Activated effector memory CD4-positive, alpha-beta T cell treated with Interleukin-2 at 50 U/mL for 16 hours (primary cell): ENCODE measurements around the gene CACNA2D3.

Experiments
- DNase-seq: peaks from one replicate; pipeline ENCODE4 v3.0.0-alpha.2; 2020

Gene CACNA2D3

DNA sequence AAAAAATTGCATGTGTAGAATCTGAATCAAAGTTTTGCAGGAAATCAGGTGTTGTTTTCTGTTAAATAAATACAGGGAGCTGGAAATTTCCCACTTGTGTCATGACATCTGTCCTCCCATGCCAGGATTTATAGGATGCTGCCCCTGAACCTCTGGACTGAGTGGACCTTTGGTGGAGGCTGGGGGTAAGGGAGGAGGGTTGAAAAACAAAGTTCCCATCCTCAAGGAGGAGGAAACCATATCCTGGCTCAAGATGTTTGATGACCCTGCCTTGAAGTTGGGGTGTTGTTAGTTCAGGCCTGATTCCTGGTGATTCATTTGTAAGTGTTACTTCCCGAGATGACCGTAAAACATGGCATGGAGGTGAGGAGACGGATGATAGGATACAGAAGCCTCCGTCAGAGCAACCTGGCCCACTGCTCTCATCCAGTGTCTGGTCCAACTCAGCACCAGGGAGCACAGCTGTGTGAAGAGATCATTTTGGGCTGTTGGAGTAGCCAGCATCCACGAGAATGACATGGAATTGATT lies 223.6 kb downstream of the CACNA2D3 start:
- no peak for DNase-seq

DNA sequence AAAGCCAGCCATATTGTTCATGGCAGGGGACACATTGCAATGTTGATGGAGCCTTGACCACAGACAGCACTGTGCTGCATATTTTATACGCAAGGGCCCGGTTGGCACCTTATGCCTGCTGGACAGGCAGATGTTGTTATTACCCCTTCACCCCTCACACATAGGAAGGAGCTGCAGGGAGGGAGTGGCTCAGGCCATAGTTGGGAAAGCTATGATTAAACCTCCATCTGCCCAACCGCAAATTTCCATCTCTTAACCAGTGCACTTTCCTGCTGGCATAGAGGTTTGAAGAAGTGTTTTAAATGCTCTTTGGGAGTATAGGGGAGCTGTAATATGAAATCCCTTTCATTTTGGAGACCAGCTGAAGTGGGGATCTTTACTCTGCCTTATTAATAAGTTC lies 224.7 kb downstream of the CACNA2D3 start:
- DNase-seq = no peak

DNA sequence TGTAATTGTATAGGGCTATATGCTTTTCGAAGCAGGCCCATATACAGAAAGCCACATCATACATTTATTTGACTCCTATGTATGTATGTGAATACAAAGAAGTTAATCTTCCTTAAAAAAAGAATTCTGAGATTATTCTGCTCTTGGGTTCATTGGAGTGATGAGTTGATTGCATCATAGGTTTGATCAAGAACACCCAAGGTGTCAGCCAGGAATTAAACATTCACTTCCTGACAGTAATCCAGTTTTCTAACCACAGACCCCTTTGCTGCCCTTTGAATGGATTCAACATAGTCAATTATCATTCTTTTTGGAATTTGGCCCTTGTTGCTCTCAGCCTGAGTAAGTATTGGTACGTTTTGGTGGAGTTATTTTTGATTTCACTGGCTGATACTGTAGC lies 225.6 kb downstream of the CACNA2D3 start:
- DNase-seq = no peak

DNA sequence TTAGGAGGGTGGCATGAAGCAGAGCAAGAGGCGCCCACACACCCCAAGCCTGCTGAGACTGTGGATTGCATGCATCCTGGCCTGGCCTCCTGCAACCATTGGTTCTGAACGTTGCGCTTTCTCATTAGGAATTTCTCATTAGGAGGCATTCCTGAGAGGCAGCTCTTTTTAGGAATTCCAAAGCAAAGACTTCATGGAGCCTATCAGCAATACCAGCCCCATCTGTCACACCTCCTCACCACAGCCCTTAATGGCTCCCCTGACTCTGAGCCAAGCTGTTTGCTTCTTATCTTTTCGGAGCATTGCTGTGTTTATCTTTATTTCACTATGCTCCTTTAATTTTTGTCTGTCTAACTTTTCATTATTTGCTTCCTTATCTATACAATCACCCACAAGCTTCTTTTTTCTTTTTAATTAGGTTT lies 226.9 kb downstream of the CACNA2D3 start:
- DNase-seq = no peak

DNA sequence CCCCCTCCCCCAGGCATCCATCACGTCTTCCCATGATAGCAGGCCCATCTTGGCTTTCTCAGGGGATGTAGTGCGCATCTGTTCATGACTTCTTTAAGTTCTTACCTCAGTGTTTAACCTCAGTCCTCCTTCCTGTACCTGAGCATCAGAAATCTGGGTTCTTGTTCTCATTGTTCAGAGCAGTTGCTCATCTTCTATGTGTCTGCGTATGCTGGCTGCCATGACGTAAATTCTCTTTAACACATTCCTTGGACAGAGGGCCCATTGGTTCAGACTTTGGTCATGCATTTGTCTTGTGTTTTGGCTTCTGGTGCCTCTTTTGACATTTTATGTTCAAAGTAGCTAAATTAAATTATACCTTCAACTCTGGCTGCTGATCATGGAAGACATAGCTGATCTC lies 227.3 kb downstream of the CACNA2D3 start:
- DNase-seq = no peak

GRCh38 chr3:54353546-54353945 lies 231.2 kb downstream of the CACNA2D3 start:
- DNase-seq = no peak

GRCh38 chr3:54353946-54354345 lies 231.6 kb downstream of the CACNA2D3 start:
- DNase-seq = no peak

DNA sequence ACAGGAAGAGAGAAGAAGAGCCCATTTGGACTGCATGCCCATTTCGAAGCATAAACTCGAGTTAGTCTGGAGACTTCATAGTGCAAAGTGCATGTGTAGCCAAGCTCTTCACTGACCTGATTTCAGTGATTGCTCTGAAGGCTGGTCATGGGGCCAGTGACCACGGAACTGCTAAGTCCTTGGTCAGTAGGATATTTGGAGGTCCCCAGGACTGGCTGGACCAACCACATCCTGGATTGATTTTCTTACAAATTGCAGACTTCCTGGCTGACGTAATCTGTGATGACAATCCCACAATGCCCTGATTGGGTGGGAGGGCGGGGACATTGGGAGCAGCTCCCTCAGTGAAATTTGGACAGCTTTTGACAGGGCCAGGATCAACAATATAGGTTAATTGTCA lies 233.4 kb downstream of the CACNA2D3 start:
- no peak for DNase-seq

- DNase-seq = no peak
These were observed 234.1 kb downstream of the CACNA2D3 start for GRCh38 chr3:54356261-54357045.

DNA sequence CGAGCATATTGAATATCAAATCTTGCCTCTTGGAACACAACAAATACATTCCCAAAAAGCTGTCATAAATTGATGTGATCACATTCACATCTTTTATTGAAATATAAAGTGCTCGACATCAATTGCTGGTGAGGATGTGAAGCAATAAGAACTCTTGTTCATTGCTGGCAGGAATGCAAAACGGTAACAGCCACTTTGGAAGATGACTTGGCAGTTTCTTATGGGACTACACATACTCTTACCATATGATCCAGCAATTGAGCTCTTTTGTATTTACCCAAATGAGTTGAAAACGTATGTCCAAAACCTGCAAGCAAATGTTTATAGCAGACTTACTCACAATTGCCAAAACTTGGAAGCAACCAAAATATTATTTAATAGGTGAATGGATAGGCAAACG lies 234.9 kb downstream of the CACNA2D3 start:
- no peak for DNase-seq

DNA sequence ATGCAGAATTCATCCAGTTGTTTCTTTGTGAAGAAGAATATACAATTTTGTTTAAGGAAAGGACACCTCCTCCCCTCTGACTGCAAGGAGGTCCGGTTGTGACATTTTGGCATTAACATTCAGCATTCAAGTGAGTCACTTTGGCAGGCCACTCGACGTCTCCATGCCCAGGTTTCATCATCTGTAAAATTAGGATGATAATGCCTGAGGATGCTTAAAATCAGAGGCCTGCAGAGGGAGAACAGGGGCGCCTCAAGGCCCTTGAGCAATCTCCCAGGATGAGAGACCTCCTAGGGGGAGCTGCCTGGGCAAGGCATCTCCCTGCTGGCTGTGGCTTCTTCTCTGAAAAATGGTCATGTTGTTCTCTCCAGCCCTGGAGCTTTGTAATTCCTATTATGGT lies 236.0 kb downstream of the CACNA2D3 start:
- DNase-seq = no peak

GRCh38 chr3:54358969-54359694 lies 236.8 kb downstream of the CACNA2D3 start:
- DNase-seq = no peak

DNA sequence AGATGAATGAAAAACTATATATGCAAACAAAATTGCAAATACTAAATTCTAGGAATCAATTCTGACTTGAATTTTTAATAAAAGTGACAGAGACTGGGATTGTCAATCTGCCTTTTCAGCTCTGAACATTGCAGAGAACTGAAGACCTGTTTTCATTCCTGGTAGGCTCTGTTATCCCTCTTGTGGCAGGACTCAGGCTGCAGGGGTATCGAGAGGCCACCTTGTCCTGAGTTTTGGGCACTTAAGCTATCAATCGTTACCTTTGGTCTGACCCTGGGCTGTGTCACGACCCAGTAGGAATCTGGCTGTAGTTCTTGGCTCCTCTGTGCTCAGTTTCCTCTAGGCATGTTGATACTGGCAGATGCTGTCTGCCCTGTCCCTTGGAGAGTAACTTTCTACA lies 238.0 kb downstream of the CACNA2D3 start:
- no peak for DNase-seq

DNA sequence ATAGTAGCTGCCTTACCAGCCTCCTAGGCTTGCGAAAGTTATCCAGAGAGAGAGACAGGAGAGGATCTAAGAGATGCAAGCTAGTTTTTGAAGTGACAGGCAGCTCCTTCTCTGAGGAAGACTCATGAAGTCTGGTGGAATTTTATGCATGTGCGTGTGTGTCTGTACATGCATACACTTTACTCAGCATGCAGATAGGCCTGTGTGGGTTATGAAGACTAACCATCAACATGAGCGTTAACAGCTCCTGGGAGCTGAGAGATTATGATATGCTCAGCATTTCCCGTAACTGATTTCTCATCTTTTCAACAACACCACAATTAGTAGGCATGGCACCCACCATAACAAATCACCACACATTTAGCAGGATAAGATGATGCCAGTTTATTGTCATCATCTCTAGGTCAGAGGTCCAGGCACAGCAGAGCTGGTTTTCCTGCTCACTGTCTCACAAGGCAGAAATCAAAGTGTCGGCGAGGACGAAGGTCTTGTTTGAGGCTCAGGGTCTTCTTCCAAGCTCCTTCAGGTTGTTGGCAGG lies 239.5 kb downstream of the CACNA2D3 start:
- DNase-seq = no peak

DNA sequence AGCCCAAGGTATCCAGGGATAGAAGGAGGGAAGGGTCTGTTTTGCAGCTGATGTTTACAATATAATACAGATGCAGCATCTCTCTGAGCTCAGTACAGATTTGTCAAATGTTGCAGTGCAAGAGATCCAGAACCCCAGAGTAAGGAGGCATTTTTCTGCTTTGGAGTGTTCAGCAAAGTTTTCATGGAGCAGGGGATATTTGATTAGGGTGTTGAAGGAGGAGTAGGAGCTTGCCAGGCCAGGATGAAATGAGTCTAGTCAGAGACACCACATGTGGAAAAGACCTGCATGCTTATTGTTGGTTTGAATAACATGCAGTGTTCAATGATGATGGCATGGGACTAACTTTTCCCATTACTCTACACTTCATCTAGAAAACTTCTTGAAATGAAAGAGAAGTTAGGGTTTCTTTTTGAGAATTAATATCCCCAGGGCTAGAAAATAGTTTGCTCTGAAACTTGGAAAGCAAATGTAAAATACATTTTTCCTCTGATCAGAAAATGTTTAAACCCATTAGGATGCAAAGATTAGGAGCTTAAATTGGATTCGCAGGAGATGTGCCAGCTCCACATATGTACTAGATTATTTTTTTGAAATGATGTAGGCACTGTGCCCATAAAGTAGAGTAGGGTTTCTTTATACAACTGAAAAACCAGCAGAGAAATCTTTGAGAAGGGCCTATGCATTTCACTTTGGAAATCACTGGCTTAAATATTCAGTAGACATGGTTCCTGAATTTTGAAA lies 243.8 kb downstream of the CACNA2D3 start:
- no peak for DNase-seq

GRCh38 chr3:54366839-54367238 lies 244.5 kb downstream of the CACNA2D3 start:
- no peak for DNase-seq

DNA sequence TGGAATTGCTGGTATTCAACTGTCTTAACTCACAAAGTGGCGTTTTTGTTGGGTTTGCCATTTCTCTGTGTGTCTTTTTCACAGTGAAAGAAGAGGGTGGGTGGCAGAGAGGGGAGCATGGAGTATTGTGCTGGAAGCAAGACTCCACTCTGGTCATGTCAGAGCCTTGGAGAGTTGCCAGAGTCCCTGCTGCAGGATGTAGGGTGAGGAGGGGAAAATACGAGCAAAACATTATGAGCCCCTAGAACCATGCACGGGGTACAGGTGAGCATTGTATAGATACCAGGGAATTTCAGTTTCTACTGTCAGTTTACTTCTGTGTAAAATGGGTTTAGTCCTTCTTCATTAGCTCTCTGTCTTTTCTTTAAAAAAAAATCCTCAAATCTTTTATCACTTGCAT lies 249.9 kb downstream of the CACNA2D3 start:
- no peak for DNase-seq

DNA sequence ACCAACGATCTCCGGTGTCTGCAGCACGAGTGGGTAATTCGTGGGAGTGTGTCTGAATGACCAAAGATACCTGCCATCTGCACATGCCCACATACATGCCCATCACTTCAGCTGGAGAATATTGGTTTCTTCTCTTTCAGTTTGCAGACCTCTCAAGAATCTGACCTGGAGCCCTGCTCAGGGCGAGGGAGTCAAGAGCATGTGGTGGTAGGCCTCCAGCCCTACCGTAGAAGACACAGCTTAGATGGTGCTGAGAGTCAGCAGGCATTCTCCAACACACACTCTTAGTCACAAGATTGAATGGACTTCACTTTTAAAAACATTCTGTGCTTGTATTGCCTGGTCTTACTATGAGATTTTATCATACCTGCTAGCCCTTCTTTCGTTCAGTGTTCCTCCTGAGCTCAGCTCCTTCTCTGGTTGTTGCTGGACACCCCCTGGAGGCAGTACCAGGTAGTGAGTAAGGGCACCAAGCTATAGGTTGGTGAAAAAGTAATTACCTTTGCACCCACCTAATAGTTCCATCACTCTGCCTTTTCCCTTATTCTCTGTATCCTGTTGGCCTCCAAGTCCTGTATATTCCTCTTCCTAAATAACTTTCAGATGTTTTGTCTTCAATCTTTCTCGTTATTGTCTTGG lies 252.0 kb downstream of the CACNA2D3 start:
- DNase-seq = no peak

GRCh38 chr3:54376142-54376807 lies 253.9 kb downstream of the CACNA2D3 start:
- DNase-seq = no peak

DNA sequence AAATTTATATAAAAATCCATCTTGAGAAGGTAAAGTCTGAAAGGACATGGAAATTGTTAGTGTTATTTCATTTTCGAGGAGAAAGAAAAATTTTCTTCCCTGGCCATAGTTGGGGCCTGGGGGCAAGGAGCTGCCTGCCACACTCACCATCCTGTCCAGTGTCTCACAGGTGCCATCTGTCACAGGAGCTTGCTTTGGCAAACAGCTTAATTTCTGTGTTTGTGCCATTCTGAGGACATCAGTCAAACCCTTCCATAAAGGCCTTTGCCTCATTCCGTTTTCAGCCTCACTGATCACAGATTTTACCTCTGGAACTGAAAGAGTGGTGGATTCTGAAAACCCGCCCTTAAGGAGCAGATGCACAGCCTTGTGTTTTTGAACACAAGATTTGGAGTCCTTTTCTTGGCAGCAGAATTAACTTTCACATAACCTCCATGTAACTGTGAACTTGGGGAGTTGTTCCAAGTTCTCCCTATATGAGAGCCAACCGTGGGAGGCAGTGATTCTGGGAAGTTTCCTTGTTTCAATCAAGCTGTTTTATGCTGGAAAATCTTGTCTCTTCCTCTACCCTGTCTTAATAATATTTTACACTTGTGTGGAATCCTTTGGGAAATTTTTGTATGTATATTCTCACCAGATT lies 254.7 kb downstream of the CACNA2D3 start:
- DNase-seq = no peak

- DNase-seq = no peak
These were observed 255.8 kb downstream of the CACNA2D3 start for GRCh38 chr3:54378184-54378583.

- no peak for DNase-seq
These were observed 261.9 kb downstream of the CACNA2D3 start for GRCh38 chr3:54384279-54384678.
